Esophagus squamous epithelium (tissue), 4 donors: ENCODE results near the gene MAU2.

Experiments
- POLR2A ChIP-seq, 4 donors: fragments of 450-650 bp; IDR thresholded peaks; one replicate each; pipeline ENCODE4 v1.6.1; 2017; ENCODE audit warnings: antibody characterized with exemption in 4 of 4, mild to moderate bottlenecking in 4 of 4, moderate library complexity in 3 of 4
- TF ChIP-seq, protein P1 (sequence below), 6 experiments: fragments of 450-650 bp in 4 of 6; fragments of 200-600 bp in 2 of 6; sonication (generic) in 2 of 6; IDR thresholded peaks; one replicate each; pipeline ENCODE4 v1.5.1; 2016 to 2019; ENCODE audit warnings: antibody characterized with exemption in 6 of 6, mild to moderate bottlenecking in 4 of 6, moderate library complexity in 4 of 6

DNA sequence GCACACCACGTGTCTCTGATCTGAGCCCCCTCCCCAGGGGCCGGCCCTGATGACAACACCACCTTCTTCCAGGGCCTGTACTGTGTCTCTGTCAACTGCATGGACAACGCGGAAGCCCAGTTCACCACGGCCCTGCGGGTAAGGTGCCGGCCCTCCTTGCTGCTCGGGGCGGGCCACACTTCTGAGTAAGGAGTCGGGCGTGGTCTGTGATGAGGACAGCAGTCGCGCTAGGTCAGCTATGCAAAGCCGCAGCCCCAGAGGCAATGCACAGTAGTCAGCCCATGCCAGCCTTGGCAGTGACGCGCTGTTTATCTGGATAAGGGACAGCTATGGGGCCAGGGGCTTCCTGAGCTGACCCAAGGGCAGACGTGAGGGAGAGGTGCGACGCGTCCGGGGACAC is 24.6 kb downstream of the MAU2 start:
- TF ChIP-seq, protein P1, sequence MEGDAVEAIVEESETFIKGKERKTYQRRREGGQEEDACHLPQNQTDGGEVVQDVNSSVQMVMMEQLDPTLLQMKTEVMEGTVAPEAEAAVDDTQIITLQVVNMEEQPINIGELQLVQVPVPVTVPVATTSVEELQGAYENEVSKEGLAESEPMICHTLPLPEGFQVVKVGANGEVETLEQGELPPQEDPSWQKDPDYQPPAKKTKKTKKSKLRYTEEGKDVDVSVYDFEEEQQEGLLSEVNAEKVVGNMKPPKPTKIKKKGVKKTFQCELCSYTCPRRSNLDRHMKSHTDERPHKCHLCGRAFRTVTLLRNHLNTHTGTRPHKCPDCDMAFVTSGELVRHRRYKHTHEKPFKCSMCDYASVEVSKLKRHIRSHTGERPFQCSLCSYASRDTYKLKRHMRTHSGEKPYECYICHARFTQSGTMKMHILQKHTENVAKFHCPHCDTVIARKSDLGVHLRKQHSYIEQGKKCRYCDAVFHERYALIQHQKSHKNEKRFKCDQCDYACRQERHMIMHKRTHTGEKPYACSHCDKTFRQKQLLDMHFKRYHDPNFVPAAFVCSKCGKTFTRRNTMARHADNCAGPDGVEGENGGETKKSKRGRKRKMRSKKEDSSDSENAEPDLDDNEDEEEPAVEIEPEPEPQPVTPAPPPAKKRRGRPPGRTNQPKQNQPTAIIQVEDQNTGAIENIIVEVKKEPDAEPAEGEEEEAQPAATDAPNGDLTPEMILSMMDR (IDR thresholded peaks at IDR 0.05) = no peak
- TF ChIP-seq POLR2A (IDR thresholded peaks at IDR 0.05) = no peak
